ENCODE results near the gene AURKAIP1. TPM values are rescaled to one million over a fixed set of nuclear protein-coding genes. Genes with fewer than 3 reads are reported as not detected.
A peak's percentile ranks its signal among the peaks of the same experiment; 100 is the strongest.

Gene AURKAIP1
- total RNA-seq, 1 experiment from 2014 or later: 196 TPM

GRCh38 chr1:1361982-1362423, 13.0 kb downstream of the AURKAIP1 start:
- H2BK12ac ChIP-seq (ENCODE audit: insufficient read length, low read depth, low read length): no peak overlapping the region
- H2BK5ac ChIP-seq (ENCODE audit: insufficient read length, low read length): no peak overlapping the region
- no CpG with 5 or more reads among the region's 13 CpGs for WGBS (ENCODE audit: extremely low coverage, insufficient read length, low lambda C conversion rate)
- H3K79me1 ChIP-seq (ENCODE audit: insufficient read depth, low read depth, low read length, poor library complexity, severe bottlenecking): no peaks in the 10 kb centered on the region
- no peaks in the 10 kb centered on the region for H3K27me3 ChIP-seq (ENCODE audit: insufficient read depth, low read length)
- no peak overlapping the region for H3T11ph ChIP-seq (ENCODE audit: low read length)
- Mint-ChIP-seq H3K4me3 (peak overlapping the region in 1 of 2 experiments; percentile 7; a peak in 1 of 5 replicates), H3K36me3 (ENCODE audit: insufficient read depth in 1 of 3, low read depth in 3 of 3) (no peaks in the 10 kb centered on the region), H3K9me3 (no peaks in the 10 kb centered on the region; a peak in 2 of 5 replicates), H3K27ac (peak overlapping the region in 2 of 3 experiments; percentile 70 to 82; a peak in 4 of 7 replicates), H3K4me1 (peaks cover 22 to 42% of the 10 kb centered on the region in 2 experiments), H3K27me3 (ENCODE audit: low read depth) (peaks cover 39% of the 10 kb centered on the region)
- H2AFZ ChIP-seq (ENCODE audit: low read length): no peak overlapping the region
- H4K5ac ChIP-seq (ENCODE audit: insufficient read length, low read depth, low read length): no peak overlapping the region
- H3K9me3 ChIP-seq (ENCODE audit: control insufficient read depth, low read depth, low read length): peaks cover 14% of the 10 kb centered on the region
- no peak overlapping the region for H2BK20ac ChIP-seq (ENCODE audit: low read depth, low read length, poor library complexity, severe bottlenecking)
- H3K14ac ChIP-seq (ENCODE audit: insufficient read depth, low read length): no peak overlapping the region
- no peak overlapping the region for H3K56ac ChIP-seq (ENCODE audit: insufficient read length, low read depth, low read length)
- H3K4me2 ChIP-seq (ENCODE audit: insufficient read depth, insufficient read length, low read length): no peak overlapping the region
- H2BK120ac ChIP-seq (ENCODE audit: low read depth, low read length, poor library complexity, severe bottlenecking): no peak overlapping the region
- peak; percentile 13; the same call in 1 of the 3 replicates for TF ChIP-seq CTCF (conservative IDR thresholded peaks at IDR 0.05)
- H3K4me1 ChIP-seq (ENCODE audit: insufficient read depth, low read length): peaks cover 2% of the 10 kb centered on the region; the same call in 1 of the 2 replicates
- H3K18ac ChIP-seq (ENCODE audit: insufficient read length, low read depth, low read length): no peak overlapping the region
- H2AK5ac ChIP-seq (ENCODE audit: insufficient read length, low read length): no peak overlapping the region
- no peaks in the 10 kb centered on the region for H3K79me2 ChIP-seq (ENCODE audit: insufficient read depth, low read length)
- no peaks in the 10 kb centered on the region for H4K20me1 ChIP-seq (ENCODE audit: control insufficient read depth, insufficient read depth, insufficient read length)
- no peak overlapping the region for H2BK15ac ChIP-seq (ENCODE audit: low read depth, low read length)
- H3K27ac ChIP-seq (ENCODE audit: insufficient read length, low read depth, low read length): no peak overlapping the region
- no peak overlapping the region for H4K91ac ChIP-seq (ENCODE audit: insufficient read length, low read depth, low read length)
- H3K4ac ChIP-seq (ENCODE audit: low read depth, low read length): no peak overlapping the region
- H3K23me2 ChIP-seq (ENCODE audit: insufficient read length, low read depth, low read length, poor library complexity, severe bottlenecking): no peaks in the 10 kb centered on the region
- no peak overlapping the region for H4K8ac ChIP-seq (replicated peaks; ENCODE audit: insufficient read length, low read depth, low read length)
- H3K9ac ChIP-seq (ENCODE audit: extremely low read depth, insufficient read length, low read length): no peak overlapping the region
- H3K23ac ChIP-seq (ENCODE audit: insufficient read length, low read depth, low read length): no peak overlapping the region
- peak; percentile 61 for DNase-seq

Data from H9 (cell line).